K562 (cell line): ENCODE results near the gene RNF26. TPM values are rescaled to one million over a fixed set of nuclear protein-coding genes. Genes with fewer than 3 reads are reported as not detected.

Source experiments
- ATAC-seq: fragments of 200-7000 bp; cut with Tn5 transposase; 3 replicates; pipeline ENCODE4 v1.9.1; 2020; ENCODE audit warnings: moderate library complexity
- BruUV-seq: library from RNA; stranded (reverse); fragments of 400-500 nt; replicated peaks from 2 replicates; lab custom pipeline; 2021; lab: Mats Ljungman, UMichigan
- CTCF ChIA-PET: fragments of 300-600 bp; formaldehyde crosslinking; extraction: SDS; loops from one replicate; lab custom pipeline; 2021; ENCODE audit warnings: low intra/inter-chr PET ratio; lab: Yijun Ruan, JAX
- POLR2A ChIA-PET: fragments of 300-600, 350-650 bp; sonication (Branson Sonifier 250); formaldehyde crosslinking; extraction: SDS; loops from one replicate; lab custom pipeline; 2021; ENCODE audit warnings: antibody characterized with exemption, inconsistent platforms; lab: Yijun Ruan, JAX
- DNase-seq, 4 experiments: peaks; one replicate each; pipeline versions ENCODE4 v3.0.0 to v3.0.0-alpha.2; 2011 to 2018; ENCODE audit warnings: low spot score in 3 of 4, mixed read lengths in 3 of 4; ENCODE audit errors: extremely low read depth in 1 of 4
- FAIRE-seq: peaks from 2 replicates; lab custom pipeline; 2011; peaks lifted over from hg19 to GRCh38; lab: Jason Lieb, UNC
- H2AFZ ChIP-seq: 2 replicates; pipeline ENCODE4 v1.6.0; 2011; ENCODE audit warnings: low read depth, low read length, control low read depth, inconsistent platforms
- H3K27ac ChIP-seq: fragments of 200-600 bp; 3 replicates; pipeline ENCODE4 v1.8.0; 2011; ENCODE audit warnings: low read depth, mild to moderate bottlenecking, control low read depth, inconsistent platforms, low read length, moderate library complexity, mixed read lengths; ENCODE audit errors: extremely low read depth
- H3K27me3 ChIP-seq, 2 experiments: fragments of 300-600 bp in 1 of 2; 2 replicates in 1 of 2; 3 replicates in 1 of 2; pipeline versions ENCODE4 v1.6.0 to v1.8.0; 2011; ENCODE audit warnings: inconsistent platforms in 2 of 2, low read length in 2 of 2, mild to moderate bottlenecking in 1 of 2, mixed read lengths in 1 of 2, moderate library complexity in 1 of 2; ENCODE audit not compliant: control insufficient read depth in 2 of 2, insufficient read depth in 2 of 2
- H3K36me3 ChIP-seq: fragments of 300-600 bp; 3 replicates; pipeline ENCODE4 v1.8.0; 2011; ENCODE audit warnings: mild to moderate bottlenecking, low read length, inconsistent platforms; ENCODE audit not compliant: control insufficient read depth, insufficient read depth
- H3K4me1 ChIP-seq, 2 experiments: fragments of 200-600 bp in 1 of 2; replicated peaks in 1 of 2; 2 replicates in 1 of 2; 3 replicates in 1 of 2; pipeline versions ENCODE4 v1.5.1 to v1.8.0; 2011; ENCODE audit warnings: inconsistent platforms in 2 of 2, low read length in 2 of 2, mild to moderate bottlenecking in 1 of 2, mixed read lengths in 1 of 2, moderate library complexity in 1 of 2; ENCODE audit not compliant: control insufficient read depth in 2 of 2, insufficient read depth in 2 of 2
- H3K4me2 ChIP-seq: 2 replicates; pipeline ENCODE4 v1.6.1; 2011; ENCODE audit warnings: low read length, control low read depth, inconsistent platforms, mixed read lengths; ENCODE audit not compliant: insufficient read depth
- H3K4me3 ChIP-seq: fragments of 200-600 bp; sonication (generic), shearing (Covaris generic); 2 replicates; pipeline ENCODE4 v1.5.1; 2016; ENCODE audit warnings: control low read depth, inconsistent platforms
- H3K79me2 ChIP-seq: fragments of 200-600 bp; 3 replicates; pipeline ENCODE4 v1.8.0; 2011; ENCODE audit warnings: low read length, inconsistent platforms; ENCODE audit not compliant: control insufficient read depth, insufficient read depth
- H3K9ac ChIP-seq, 2 experiments: 2 replicates each; pipeline versions ENCODE4 v1.6.0 to v1.6.1; 2011; ENCODE audit warnings: low read depth in 2 of 2, low read length in 2 of 2, control low read depth in 1 of 2, inconsistent platforms in 1 of 2, mild to moderate bottlenecking in 1 of 2, mixed read lengths in 1 of 2; ENCODE audit not compliant: insufficient read depth in 1 of 2
- H3K9me1 ChIP-seq: one replicate; pipeline ENCODE4 v1.6.0; 2011; ENCODE audit warnings: inconsistent platforms, mild to moderate bottlenecking, low read length, moderate library complexity; ENCODE audit not compliant: control insufficient read depth, insufficient read depth
- H3K9me3 ChIP-seq: replicated peaks from 2 replicates; pipeline ENCODE4 v1.5.1; 2011; ENCODE audit warnings: low read depth, low read length, inconsistent platforms; ENCODE audit not compliant: control insufficient read depth, insufficient read depth
- H4K20me1 ChIP-seq: replicated peaks from 2 replicates; pipeline ENCODE4 v1.6.1; 2011; ENCODE audit warnings: low read length, inconsistent platforms, mixed read lengths; ENCODE audit not compliant: control insufficient read depth, insufficient read depth
- ATF2 ChIP-seq: sonication (generic); formaldehyde crosslinking; IDR thresholded peaks from 2 replicates; pipeline ENCODE4 v1.8.1; 2022; ENCODE audit warnings: missing genetic modification reagents
- FOXP4 ChIP-seq: sonication (generic); formaldehyde crosslinking; IDR thresholded peaks from 2 replicates; pipeline ENCODE4 v1.8.0; 2022; ENCODE audit warnings: mild to moderate bottlenecking, missing genetic modification reagents, borderline replicate concordance
- HNRNPL ChIP-seq: fragments of 200-400 bp; formaldehyde crosslinking; IDR thresholded peaks from 2 replicates; pipeline ENCODE4 v1.6.1; 2017; ENCODE audit warnings: low read depth, mild to moderate bottlenecking, low read length
- MTA3 ChIP-seq: fragments of 450-650 bp; formaldehyde crosslinking; IDR thresholded peaks from 2 replicates; pipeline ENCODE4 v1.6.1; 2017; ENCODE audit warnings: mild to moderate bottlenecking, borderline replicate concordance
- NFXL1 ChIP-seq: fragments of 450-650 bp; formaldehyde crosslinking; IDR thresholded peaks from 2 replicates; pipeline ENCODE4 v1.4.0; 2021; ENCODE audit warnings: mild to moderate bottlenecking
- PTBP1 ChIP-seq: fragments of 200-400 bp; formaldehyde crosslinking; IDR thresholded peaks from 2 replicates; pipeline ENCODE4 v1.6.1; 2017; ENCODE audit warnings: low read depth, low read length
- RBM25 ChIP-seq: fragments of 200-400 bp; formaldehyde crosslinking; IDR thresholded peaks from 2 replicates; pipeline ENCODE4 v1.6.1; 2018; ENCODE audit warnings: low read length, low read depth, moderate library complexity; ENCODE audit not compliant: severe bottlenecking
- ZFP36 ChIP-seq: fragments of 150-350 bp; IDR thresholded peaks from 2 replicates; pipeline ENCODE4 v1.6.1; 2018; ENCODE audit warnings: low read length, low read depth; ENCODE audit not compliant: partially characterized antibody
- WGBS: fragments of 100-300 bp; shearing (Covaris generic); methylation state at CpG from one replicate; pipeline ENCODE4 v1.1.6; 2016; ENCODE audit warnings: low coverage, mixed read lengths; ENCODE audit not compliant: insufficient coverage; ENCODE audit errors: missing lambda C conversion rate; 5-methylcytosine and 5-hydroxymethylcytosine counted together
- in situ Hi-C: fragments of 300-500 bp; cut with MboI; formaldehyde crosslinking; loops from 4 replicates; pipeline ENCODE4 v1.15.0; 2018; ENCODE audit warnings: inconsistent platforms, mixed read lengths
- intact Hi-C: fragments of 100-400 bp; cut with micrococcal nuclease; formaldehyde crosslinking; loops from 2 replicates; pipeline ENCODE4 v1.14.2; 2022
- polyA plus RNA-seq, 8 experiments: library from polyadenylated mRNA; depleted of rRNA in 4 of 8; stranded (reverse) in 5 of 8; unstranded in 3 of 8; fragments of >200 nt; fragmentation: Nextera tagmentation in 2 of 8; fragmentation: Illumina TruSeq in 1 of 8; extraction: Ambion mirVana in 2 of 8; extraction: Trizol in 1 of 8; gene quantifications; 2 replicates each; pipeline versions ENCODE4 v1.2.1 to v1.2.3, GENCODE V29; 2011 to 2014; ENCODE audit warnings: inconsistent platforms in 1 of 8, missing spikeins in 1 of 8
- total RNA-seq, 7 experiments: library from RNA; depleted of rRNA in 6 of 7; stranded (reverse); fragments of >200 nt in 6 of 7; fragmentation: Illumina TruSeq in 2 of 7; extraction: Trizol in 2 of 7; gene quantifications; 2 replicates each; pipeline versions ENCODE4 v1.2.1 to v1.2.3, GENCODE V29; 2011 to 2021; ENCODE audit warnings: low replicate concordance in 1 of 7
- TF ChIP-seq, protein P1 (sequence below): IDR thresholded peaks from 3 replicates; pipeline ENCODE4 v1.6.1; 2011; ENCODE audit warnings: borderline replicate concordance, mild to moderate bottlenecking; ENCODE audit not compliant: insufficient read length, insufficient read depth

Gene RNF26
- total and polyA plus RNA-seq, 9 of the 15 experiments (the other 6 are each of a cell fraction or from before 2014, with no cell fraction given) = 5.3 to 53.6 (median 12.7) TPM

GRCh38 chr11:119347242-119347641 is 12.9 kb downstream of the RNF26 start:
- Histone ChIP-seq H3K27me3 (peaks cover 0 to 18% of the 10 kb centered on the region in 2 experiments; a peak in 3 of 5 replicates), H3K9me1 (no peaks in the 10 kb centered on the region), H3K4me2 (no peak overlapping the region), H3K9ac (no peak overlapping the region), H3K27ac (no peak overlapping the region), H3K79me2 (no peaks in the 10 kb centered on the region), H3K9me3 (no peaks in the 10 kb centered on the region), H3K36me3 (no peaks in the 10 kb centered on the region), H3K4me3 (no peak overlapping the region), H3K4me1 (peaks cover 0 to 10% of the 10 kb centered on the region in 2 experiments; a peak in 3 of 5 replicates), H4K20me1 (no peaks in the 10 kb centered on the region; the same call in 1 of the 2 replicates), H2AFZ (no peak overlapping the region)
- BruUV-seq = no TSS peak
- FAIRE-seq (no peak), ATAC-seq (no peak), DNase-seq (no peak)
- ChIA-PET POLR2A (interaction anchor here (1.3 to 1.4 kb wide), 3 partner anchors 9 to 23 kb away, joined by 3 to 14 read pairs (median 6); no protein-coding TSS in a partner anchor), CTCF (no interaction called here)
- intact Hi-C loops (no loop called here), in situ Hi-C loops (no loop called here)
- WGBS = 30% methylated on average over 2 of the region's 2 CpGs
- TF ChIP-seq NFXL1 (no peak), PTBP1 (no peak), MTA3 (no peak), HNRNPL (no peak), ATF2 (CRISPR knock-in tag) (no peak), FOXP4 (CRISPR knock-in tag) (no peak), RBM25 (peak; percentile 9), ZFP36 (peak; percentile 45)
- TF ChIP-seq, protein P1, sequence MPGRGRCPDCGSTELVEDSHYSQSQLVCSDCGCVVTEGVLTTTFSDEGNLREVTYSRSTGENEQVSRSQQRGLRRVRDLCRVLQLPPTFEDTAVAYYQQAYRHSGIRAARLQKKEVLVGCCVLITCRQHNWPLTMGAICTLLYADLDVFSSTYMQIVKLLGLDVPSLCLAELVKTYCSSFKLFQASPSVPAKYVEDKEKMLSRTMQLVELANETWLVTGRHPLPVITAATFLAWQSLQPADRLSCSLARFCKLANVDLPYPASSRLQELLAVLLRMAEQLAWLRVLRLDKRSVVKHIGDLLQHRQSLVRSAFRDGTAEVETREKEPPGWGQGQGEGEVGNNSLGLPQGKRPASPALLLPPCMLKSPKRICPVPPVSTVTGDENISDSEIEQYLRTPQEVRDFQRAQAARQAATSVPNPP = no peak
